NCI-H146 treated with DMSO at 0.1 percent for 48 hours (cell line): ENCODE results near the gene RD3L.
"Not testable (repeated sequence)": the region's sequence is repeated elsewhere in the genome, so short reads cannot be mapped to it uniquely, and the experiment has no call there.

Source experiments
- DNase-seq: peaks from one replicate; lab custom pipeline; 2025; ENCODE audit not compliant: unreplicated experiment; lab: John Stamatoyannopoulos, UW

RD3L gene

GRCh38 chr14:103941973-103942736 is at the start of gene RD3L:
TSS of gene RD3L (minus strand) at chr14:103942529. CDS start at chr14:103941695, 834 bp downstream.
- DNase-seq, result no peak

DNA sequence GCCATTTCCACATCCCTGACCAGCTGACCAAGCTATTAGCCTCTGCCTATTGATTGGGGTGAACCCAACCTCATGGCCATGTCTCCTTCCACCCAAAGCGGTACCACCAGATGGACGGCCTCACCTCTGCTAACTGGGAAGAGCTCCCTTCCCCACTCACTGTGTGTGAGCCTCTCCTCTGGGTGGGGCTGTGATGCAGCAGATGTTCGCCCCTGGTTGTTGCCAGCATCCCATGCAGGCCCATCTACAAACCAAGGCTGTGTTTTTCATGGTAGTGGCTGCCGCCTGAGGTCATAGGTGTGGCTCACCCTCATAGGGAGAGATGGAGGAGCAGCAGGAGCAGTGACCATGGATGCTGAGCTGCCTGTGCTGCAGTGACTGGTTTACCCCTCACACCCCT is 47.6 kb upstream of the RD3L start:
- no peak for DNase-seq

GRCh38 chr14:103989034-103989433 is 46.7 kb upstream of the RD3L start:
- DNase-seq, result no peak

GRCh38 chr14:103984196-103984595 is 41.9 kb upstream of the RD3L start:
- DNase-seq, result no peak

DNA sequence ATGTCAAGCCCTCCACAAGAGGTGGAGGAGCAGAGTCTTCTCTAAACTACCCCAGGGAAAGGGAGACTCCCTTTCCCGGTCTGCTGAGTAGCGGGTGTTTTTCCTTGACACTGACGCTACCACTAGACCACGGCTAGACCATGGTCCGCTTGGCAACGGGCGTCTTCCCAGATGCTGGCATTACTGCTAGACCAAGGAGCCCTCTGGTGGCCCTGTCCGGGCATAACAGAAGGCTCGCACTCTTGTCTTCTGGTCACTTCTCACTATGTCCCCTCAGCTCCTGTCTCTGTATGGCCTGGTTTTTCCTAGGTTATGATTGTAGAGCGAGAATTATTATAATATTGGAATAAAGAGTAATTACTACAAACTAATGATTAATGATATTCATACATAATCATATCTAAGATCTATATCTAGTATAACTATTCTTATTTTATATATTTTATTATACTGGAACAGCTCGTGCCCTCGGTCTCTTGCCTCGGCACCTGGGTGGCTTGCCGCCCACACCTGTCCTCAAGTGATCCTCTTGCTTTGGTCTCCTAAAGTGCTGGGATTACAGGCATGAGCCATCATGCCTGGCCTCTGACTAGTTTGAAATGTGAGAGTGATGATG is 38.4 kb upstream of the RD3L start:
- DNase-seq, result not testable (repeated sequence)

DNA sequence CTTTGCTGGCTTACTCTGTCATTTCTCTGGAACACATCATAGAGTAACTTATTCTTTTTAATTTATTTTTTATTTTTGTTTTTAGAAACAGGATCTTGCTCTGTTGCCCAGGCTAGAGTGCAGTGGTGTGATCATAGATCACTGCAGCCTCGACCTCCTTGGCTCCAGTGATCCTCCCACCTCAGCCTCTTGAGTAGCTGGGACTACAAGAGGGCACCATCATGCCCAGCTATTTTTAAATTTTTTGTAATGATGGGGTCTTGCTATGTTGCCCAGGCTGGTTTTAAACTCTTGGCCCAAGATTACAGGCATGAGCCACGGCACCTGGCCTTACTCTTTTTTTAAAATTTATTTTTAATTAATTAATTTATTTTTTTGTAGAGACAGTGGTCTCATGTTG is 32.2 kb upstream of the RD3L start:
- DNase-seq, result no peak

DNA sequence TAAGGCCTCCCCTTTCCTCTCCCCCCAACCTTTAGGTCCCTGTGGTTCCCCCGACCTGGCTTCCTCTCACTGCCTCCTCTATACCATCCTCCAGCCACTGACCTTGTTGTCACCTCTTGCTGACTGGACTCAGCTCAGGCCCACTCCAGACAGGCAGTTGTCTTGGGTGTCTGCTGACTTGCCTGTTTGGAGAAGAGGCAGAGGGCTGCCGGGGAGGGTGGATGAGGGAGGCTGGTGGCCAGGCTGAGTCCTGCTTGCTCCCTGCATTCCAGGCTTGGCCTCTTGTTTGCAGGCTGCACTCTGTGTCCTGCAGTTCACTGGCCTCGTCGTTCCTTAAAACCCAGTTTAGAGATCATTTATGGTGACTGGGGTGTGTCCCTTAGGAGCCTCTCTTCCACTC is 31.0 kb upstream of the RD3L start:
- DNase-seq, result no peak

DNA sequence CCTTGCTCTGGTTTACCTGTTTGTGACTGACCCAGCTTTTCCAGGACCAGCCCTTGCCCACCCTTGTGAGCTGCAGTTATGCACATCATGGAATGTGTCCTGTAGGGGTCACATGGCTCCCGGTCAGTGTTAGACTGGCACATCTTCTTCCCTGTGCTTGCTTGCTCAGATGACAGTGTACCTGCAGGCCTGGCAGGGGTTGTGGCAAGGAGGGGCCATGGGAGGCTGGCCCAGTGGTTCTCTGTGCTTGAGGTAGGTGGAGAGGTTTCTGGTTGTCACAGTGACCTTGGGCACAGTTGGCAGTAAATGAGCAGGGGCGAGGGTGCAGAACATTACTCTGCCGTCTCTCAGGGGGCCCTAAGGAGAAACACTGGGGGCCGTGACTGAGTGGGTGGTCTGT is 27.6 kb upstream of the RD3L start:
- no peak for DNase-seq

- DNase-seq, result no peak
Observed at GRCh38 chr14:103966631-103967030, 24.3 kb upstream of the RD3L start.

DNA sequence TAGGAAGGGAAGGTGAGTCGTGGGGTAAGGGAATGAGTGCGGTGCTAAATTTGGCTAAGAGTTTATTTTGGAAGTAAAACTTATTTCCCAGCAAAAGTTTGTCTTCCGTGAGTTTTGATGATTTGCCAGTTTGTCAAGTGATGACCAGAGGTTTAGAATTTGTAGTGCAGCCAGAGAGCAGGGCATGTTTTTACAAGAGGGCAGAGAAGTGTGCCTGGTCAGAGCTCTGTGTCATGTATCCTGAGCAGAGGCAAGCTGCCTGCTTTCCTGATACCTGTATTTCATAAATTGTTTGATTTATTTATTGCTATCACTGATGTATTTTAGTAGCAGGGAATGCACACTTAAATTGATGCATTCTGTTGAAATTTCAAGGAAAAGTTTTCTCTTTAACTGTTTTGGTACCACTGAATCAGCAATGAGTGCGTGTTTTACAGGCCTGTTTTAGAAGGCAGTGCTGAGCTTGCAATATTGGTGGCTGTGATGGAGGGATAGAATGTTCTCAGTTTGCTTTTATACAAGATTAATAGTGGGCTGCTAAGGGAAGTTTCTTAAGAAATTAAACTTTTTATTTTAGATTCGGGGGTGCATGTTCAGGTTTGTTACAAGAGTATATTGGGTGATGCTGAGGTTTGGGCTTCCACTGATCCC is 19.7 kb upstream of the RD3L start:
- DNase-seq, result no peak

GRCh38 chr14:103960457-103961055 is 18.2 kb upstream of the RD3L start:
- DNase-seq, result no peak

DNA sequence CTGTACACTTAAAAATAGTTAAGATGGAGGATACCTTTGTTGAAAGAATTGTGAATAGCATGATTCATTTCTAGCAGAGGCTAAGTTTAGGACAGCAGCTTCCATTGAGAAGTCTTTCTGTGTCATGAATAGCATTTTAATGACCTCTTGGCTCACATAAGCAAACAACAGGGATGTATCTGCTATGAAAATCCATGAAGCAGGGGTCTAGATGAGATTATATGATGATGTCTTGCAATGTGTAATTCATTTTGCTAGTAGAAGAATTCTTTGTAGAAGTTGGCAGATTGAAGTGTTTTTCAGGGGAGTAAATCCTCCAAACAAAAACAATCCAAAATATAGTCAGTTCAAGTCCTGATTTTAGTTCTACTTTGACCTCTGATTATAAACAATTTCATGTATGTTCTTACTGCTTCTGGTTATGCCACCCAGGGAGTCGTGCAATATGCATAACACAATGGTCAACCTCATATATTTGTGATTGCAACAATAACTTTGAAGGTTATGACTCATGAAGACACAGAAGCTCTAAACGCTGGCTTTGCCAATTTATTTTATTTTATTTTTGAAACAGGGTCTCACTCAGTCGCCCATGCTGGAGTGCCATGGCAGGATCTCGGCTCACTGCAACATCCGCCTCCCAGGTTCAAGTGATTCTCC is 6.9 kb upstream of the RD3L start:
- no peak for DNase-seq

- no peak for DNase-seq
Observed at GRCh38 chr14:103948442-103948841, 6.1 kb upstream of the RD3L start.

DNA sequence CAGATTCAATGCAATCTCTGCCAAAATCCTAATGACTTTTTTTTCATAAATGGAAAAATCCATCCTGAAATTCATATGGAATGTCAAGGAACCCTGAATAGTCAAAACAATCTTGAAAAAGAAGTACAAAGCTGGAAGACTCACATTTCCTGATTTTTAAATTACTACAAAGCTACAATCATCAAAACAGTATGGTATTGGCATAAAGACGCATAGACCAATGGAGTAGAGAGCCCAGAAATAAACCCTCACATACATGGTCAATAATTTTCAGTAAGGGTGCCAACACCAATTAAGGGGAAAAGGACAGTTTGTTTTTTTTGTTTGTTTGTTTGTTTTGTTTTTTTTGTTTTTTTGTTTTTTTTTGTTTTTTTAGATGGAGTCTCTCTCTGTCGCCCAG is 4.6 kb upstream of the RD3L start:
- DNase-seq, result no peak

GRCh38 chr14:103943673-103944072 is 1.3 kb upstream of the RD3L start:
- DNase-seq, result no peak

DNA sequence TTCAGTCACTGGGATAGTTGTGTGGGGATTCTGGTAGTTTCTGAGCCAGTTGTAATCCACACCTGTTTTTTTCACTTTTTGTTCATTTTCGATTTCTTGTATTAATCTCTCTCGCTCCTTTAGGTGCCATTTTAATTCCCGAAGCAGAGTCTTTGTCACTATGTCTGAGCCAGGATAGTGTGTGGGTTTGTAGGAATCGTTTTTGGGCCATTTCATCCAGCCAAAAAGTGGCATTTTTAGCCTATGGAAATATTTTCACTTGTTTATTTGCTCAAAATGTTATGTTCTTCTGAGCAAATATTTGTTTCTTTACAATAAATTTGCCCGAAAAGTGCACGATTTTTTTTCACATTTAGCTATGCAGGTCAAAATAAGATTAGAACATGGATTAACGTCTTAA is 867 bp downstream of the RD3L start:
- DNase-seq, result no peak

- no peak for DNase-seq
Observed at GRCh38 chr14:103935102-103935501, 7.2 kb downstream of the RD3L start.

DNA sequence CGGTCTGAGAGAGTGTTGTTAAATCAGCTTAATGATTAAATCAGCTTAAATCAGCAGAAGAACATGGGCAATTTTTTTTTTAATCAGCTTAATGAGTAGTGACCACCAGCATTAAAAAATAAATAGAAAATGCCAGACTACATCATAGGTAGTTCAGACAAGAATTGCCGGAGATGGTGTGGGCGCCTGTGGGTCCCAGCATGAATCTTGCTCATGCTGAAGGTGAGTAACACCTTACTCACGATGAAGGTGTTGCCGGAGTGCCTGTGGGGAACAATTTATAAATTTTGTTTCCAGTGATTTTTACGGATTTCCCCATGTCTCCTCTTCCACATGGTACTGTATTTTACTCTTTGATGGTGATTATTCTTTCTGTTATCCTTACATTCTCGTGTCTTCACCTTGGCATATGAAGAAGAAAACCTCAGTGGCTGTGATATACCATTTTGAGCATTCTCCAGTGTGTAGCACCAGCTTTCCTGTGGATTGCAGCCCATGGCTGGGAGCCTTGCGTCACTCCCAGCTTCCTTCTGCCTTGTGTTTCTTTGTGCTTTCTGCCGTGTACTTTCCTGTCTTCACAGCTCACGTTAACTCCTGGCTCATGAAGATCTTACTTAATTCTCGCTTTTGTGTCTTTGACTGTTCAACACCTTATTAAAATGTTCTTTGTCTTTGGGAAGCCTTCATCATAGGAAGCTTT is 9.4 kb downstream of the RD3L start:
- no peak for DNase-seq

- DNase-seq, result no peak
Observed at GRCh38 chr14:103931422-103931821, 10.9 kb downstream of the RD3L start.

GRCh38 chr14:103930051-103930604 is 12.2 kb downstream of the RD3L start:
- no peak for DNase-seq
